C1 segment of cervical spinal cord (tissue), 14 donors: ENCODE data around the gene OR2C1.

Source experiments
- DNase-seq, 14 donors: peaks; one replicate each; lab custom pipeline; 2025; lab: John Stamatoyannopoulos, UW

Gene OR2C1

GRCh38 chr16:3400446-3400778 is 44.7 kb downstream of the OR2C1 start:
- no peak for DNase-seq

- DNase-seq = peak; percentile 94 to 99 (median 97)
Observed at GRCh38 chr16:3400779-3401688, 45.3 kb downstream of the OR2C1 start, which contains the start of the genes ZNF174 and ZSCAN32. ZNF174 (plus strand) TSS chr16:3401215; CDS start chr16:3402005, 790 bp downstream. ZSCAN32 (minus strand) TSS chr16:3401004; CDS start chr16:3397557, 3,447 bp downstream.

GRCh38 chr16:3401719-3402397 is 46.2 kb downstream of the OR2C1 start:
- no peak for DNase-seq
